Fibroblast of skin of left quadriceps (primary cell): ENCODE data around the gene ZNF664.

Experiments used
- DNase-seq, 2 experiments: peaks; one replicate each; pipeline ENCODE4 v3.0.0-alpha.2; 2013; ENCODE audit warnings: low read depth in 2 of 2

ZNF664 gene

GRCh38 chr12:123958876-123959275, 14.1 kb upstream of the ZNF664 start:
- no peak for DNase-seq

- DNase-seq: no peak
These were observed 12.8 kb upstream of the ZNF664 start for GRCh38 chr12:123960029-123960735.

GRCh38 chr12:123960856-123961255, 12.2 kb upstream of the ZNF664 start:
- DNase-seq: no peak

DNA sequence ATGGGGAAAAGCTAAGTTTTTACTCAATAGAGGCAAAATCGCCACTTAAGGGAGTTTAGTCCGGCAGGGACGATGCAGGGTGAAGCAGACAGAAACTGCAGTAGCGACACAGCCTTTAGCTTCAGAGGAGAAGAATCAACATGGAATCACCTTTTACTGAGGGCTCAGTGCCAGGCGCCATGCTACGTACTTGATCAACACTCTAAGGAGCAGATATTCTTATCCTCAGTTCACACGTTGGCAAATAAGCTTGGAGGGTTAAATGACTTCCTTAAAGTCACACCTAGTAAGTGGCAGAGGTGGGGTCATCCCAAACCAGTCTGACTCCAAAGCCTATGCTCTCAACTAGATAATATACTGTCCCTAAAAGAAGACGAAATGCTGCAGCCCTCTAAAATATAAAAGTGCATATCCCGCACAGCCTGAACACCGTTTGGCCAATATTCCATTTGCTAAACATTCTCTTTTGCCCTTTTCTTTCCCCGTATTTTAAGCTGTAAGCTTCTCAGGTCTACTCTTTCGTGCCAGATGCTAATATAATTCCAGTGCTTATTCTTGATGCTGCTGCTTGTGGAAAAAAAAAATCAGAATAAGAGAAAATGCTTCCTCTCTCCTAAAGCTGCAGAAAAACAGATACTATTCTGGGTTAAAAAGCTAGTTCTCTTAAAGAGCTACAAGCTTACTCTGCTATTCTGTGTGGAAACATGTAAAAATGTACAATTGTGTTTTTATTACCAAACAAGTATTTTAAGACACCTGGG, 11.2 kb upstream of the ZNF664 start:
- DNase-seq: no peak

DNA sequence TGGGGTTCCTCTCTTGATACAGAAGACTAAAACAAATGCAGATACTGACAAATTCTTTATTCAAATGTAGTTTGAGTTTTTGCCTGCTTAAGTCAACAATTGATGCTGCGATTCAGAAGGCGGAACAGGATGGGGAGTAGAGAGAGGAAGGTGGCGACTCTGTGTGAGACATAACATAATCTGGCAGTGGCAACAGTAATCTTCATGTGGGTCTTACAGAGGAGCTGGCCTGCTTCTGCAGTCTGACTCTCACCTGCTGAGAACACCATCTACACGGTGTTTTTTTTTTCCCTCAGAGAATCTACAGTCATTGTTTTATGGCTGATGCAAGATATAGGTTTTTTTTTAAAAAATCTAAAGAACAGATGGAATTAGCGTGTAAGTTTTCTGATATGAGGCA, 10.5 kb upstream of the ZNF664 start:
- DNase-seq: no peak

DNA sequence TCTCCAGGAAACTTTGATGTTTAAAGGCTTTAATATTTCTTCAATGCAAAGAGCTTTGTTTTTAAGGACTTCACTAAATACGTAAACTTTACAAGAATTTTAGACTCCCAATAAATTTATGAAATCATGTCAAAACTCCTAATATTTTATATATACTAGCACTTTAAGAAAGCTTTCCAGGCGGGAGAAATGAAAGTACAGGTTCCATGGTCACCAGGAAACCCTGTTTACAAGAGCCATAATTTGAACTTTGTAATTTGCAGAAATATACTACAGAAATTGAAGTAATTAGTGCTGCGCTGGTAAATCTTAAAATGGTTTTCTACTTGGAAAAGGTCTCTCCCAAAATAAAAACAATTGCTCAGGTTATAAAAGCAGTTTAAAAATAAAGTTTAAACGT, 9.2 kb upstream of the ZNF664 start:
- DNase-seq: no peak

DNA sequence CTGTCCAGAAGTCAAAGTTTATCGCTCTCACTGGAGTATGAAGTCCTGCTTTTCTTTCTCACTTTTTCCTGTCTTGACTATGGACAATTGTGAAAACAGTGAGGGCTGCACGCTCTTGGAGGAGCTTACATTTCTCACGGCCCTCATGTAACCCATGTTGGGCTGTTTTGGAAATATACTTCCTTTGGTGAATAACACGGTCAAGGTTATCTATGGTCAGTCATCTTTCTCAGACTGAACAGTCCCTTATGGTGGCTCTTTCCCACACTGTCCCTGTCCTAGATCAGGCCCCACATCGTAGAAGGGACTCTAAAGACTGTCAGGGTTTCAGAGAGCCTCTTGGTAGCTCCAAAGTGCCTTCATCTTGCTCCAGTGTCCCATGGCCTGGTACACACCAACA, 7.6 kb upstream of the ZNF664 start:
- no peak for DNase-seq

GRCh38 chr12:123966596-123966995, 6.4 kb upstream of the ZNF664 start:
- DNase-seq: peak; percentile 33

GRCh38 chr12:123967121-123967586, 5.9 kb upstream of the ZNF664 start:
- DNase-seq: no peak

GRCh38 chr12:123971449-123971769, 1.6 kb upstream of the ZNF664 start:
- DNase-seq: no peak

DNA sequence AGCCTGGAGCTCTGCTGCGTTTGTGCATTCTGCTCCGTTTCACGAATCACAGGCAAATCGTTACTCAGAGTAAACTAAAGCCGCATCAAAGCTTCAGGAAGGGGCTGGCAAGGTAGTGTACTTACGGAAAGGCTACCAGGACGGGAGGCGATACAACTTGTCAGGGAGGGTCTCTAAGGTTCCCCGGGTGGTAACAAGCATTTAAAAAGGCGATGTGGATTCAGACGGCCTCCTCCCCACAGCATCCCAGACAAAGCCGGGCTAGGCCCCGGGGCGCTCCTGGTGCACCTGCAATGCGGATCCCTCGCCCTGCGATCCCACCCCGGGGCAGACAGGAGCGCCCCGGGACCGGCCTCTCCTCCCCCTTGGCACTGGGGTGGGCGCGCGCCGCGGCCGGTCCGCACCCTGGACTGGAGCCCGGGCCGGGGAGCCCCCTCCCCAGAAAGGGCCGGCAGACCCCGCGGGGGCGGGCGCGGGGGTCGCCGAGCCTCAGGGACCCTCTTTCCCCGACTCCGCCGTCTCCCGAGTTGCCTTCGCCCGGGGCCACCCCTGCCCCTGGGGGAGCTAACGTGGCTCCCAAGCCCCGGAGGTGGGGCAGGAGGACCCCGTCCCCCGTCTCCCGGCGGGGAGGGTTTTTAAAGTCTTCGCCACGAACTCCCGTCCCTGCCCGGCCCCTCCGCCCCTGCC, 1.1 kb upstream of the ZNF664 start:
- no peak for DNase-seq

- no peak for DNase-seq
These were observed 732 bp downstream of the ZNF664 start for GRCh38 chr12:123973552-123974341.

GRCh38 chr12:123976227-123976826, 3.3 kb downstream of the ZNF664 start:
- no peak for DNase-seq

DNA sequence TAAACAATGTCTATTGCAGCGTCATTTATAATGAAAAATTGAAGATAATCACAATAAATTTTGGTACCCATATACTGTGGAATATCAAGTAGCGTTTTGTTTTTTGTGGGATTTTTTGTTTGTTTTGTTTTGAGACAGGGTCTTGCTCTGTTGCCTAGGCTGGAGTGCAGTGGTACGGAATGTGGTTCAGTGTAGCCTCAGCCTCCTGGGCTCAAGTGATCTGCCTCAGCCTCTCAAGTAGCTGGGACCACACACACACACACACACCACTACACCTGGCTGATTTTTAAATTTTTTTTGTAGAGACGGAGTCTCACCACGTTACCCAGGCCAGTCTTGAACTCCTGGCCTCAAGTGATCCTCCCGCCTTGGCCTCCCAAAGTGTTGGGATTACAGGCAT, 6.6 kb downstream of the ZNF664 start:
- DNase-seq: no peak

DNA sequence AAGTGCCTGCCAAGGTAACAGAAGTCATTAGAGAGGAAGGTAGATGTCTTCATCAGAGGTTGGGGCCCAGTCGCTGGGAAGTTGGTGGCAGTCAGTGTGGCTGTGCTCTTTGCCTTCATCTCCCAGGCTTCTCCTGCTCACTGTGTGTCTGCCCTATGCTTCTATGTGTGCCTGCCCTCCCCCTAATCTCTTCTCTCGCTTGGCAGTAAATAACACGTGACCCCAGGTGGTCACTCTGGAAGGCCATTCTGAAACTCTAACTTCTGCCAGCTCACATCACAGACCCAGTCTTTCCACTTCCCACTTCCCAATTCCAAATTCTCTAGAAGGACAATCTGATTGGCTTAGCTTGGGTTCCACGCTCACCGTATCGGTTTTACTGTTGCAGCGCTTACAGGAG, 9.3 kb downstream of the ZNF664 start:
- no peak for DNase-seq

DNA sequence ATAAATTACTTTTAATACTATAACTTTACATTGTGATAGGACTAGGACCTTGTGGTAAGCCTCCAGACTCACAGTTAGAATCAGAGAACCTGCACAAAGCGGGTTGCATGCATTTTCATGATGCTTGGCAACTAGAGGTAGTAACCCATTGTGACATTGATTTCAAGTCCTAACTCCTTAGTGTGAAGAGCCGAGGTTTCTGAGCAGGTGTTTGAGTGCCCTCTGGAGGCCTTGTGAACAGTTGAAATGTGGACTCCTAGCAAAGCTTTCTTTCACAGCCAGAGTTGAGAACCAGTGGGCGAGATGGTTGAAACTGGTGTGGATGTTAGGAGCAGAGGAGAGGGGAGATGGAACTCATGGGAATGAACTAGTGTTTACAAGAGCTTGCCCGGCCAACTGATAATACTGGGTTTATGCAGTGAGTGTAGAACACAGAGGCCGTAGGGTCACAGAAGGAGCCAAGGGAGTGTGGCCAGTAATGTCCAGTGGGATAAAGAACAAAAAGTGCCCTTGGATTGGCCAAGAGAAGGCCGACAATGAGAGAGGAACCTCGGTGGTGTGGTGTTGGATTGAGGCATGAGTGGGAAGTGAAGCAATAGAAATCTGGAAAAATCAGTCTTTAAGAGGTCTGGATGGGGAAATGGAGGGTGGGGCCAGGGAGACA, 10.9 kb downstream of the ZNF664 start:
- peak in 1 of 2 experiments; percentile 50 for DNase-seq

DNA sequence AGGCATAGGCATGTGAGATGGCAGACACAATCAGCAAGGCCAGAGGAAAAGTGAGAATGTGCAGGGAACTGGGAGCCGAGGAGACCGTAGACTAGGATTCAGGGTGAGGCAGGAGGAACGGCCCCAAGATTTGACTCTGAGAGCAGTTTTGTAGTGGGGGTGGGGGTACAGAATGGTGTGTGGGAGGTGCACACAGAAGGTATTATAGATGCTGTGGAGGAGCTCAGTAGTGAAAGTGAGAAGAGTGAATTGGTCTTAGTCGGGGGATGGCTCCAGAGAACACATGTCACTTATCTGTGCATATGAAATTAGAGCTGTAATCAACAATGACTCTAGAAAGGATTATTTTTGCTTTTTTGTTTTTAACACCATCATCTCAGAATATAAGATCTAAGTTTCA, 11.9 kb downstream of the ZNF664 start:
- DNase-seq: no peak

- no peak for DNase-seq
These were observed 13.5 kb downstream of the ZNF664 start for GRCh38 chr12:123986374-123986965.

DNA sequence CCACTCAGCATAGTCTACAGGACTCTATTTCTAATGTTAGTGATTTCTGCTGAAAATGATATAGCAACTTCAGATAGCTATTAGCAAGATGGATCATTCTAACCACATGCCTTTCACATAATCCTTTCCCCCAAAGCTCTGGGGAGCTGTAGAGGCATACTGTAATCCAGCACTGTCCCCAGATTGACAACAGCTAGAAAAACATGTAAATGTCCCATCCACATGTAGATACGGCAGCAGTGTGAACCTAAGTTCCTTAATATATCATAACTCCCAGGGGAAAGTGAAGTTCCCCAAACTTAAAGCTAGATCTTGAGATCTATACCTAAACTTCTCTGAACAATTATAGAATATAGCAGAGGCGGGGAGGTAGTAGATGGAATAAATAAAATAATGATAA, 14.0 kb downstream of the ZNF664 start:
- DNase-seq: no peak

- no peak for DNase-seq
These were observed 16.2 kb downstream of the ZNF664 start for GRCh38 chr12:123989168-123989567.

GRCh38 chr12:123989753-123990152, 16.7 kb downstream of the ZNF664 start:
- no peak for DNase-seq
